H1 (cell line): ENCODE data around the gene FAM181A. TPM values are rescaled to one million over a fixed set of nuclear protein-coding genes. Genes with fewer than 3 reads are reported as not detected.

Experiments used
- CTCF ChIA-PET: fragments of 300-600 bp; sonication (Branson Sonifier 250); formaldehyde crosslinking; loops from one replicate; lab custom pipeline; 2021; ENCODE audit not compliant: partially characterized antibody; lab: Charles Lee
- POLR2A ChIA-PET: fragments of 300-600 bp; sonication (Branson Sonifier 250); formaldehyde crosslinking; loops from one replicate; lab custom pipeline; 2021; ENCODE audit warnings: inconsistent platforms; ENCODE audit not compliant: partially characterized antibody; lab: Charles Lee
- DNase-seq, 2 experiments: peaks; one replicate each; pipeline versions ENCODE4 v3.0.0 to v3.0.0-alpha.2; 2010 to 2022; ENCODE audit warnings: low spot score in 2 of 2, low read depth in 1 of 2, mixed read lengths in 1 of 2
- FAIRE-seq: peaks from 2 replicates; lab custom pipeline; 2011; peaks lifted over from hg19 to GRCh38; lab: Jason Lieb, UNC
- H2AFZ ChIP-seq: 2 replicates; pipeline ENCODE4 v1.8.1; 2012; ENCODE audit warnings: low read length, inconsistent platforms
- H2AK5ac ChIP-seq: 2 replicates; pipeline ENCODE4 v1.6.1; 2013; ENCODE audit warnings: low read depth, low read length
- H2BK120ac ChIP-seq: replicated peaks from 2 replicates; pipeline ENCODE3; 2013; ENCODE audit warnings: low read depth, low read length, inconsistent platforms
- H2BK12ac ChIP-seq: 2 replicates; pipeline ENCODE4 v1.6.1; 2013; ENCODE audit warnings: low read depth, low read length
- H2BK15ac ChIP-seq: 2 replicates; pipeline ENCODE4 v1.6.1; 2013; ENCODE audit warnings: low read length
- H2BK20ac ChIP-seq: 2 replicates; pipeline ENCODE4 v1.6.1; 2013; ENCODE audit warnings: low read length
- H2BK5ac ChIP-seq: 2 replicates; pipeline ENCODE4 v1.6.1; 2013; ENCODE audit warnings: low read depth, low read length
- H3K14ac ChIP-seq: 2 replicates; pipeline ENCODE4 v1.6.1; 2013; ENCODE audit warnings: inconsistent platforms; ENCODE audit not compliant: insufficient read length
- H3K18ac ChIP-seq: 2 replicates; pipeline ENCODE4 v1.6.1; 2013; ENCODE audit warnings: low read length; ENCODE audit errors: extremely low read depth
- H3K23ac ChIP-seq: 2 replicates; pipeline ENCODE4 v1.6.1; 2013; ENCODE audit warnings: inconsistent platforms; ENCODE audit not compliant: insufficient read length
- H3K23me2 ChIP-seq: 2 replicates; pipeline ENCODE4 v1.6.1; 2013; ENCODE audit warnings: low read depth, low read length
- H3K27ac ChIP-seq: 2 replicates; pipeline ENCODE4 v1.6.1; 2011; ENCODE audit warnings: low read depth, low read length, inconsistent platforms
- H3K27me3 ChIP-seq, 4 experiments: replicated peaks in 1 of 4; 1 replicate in 1 of 4; 2 replicates in 3 of 4; pipeline versions ENCODE4 v1.6.1 to v1.8.1; 2011 to 2013; ENCODE audit warnings: low read length in 3 of 4, mild to moderate bottlenecking in 3 of 4, inconsistent platforms in 2 of 4, mixed read lengths in 2 of 4, moderate library complexity in 1 of 4; ENCODE audit not compliant: control insufficient read depth in 3 of 4, insufficient read depth in 3 of 4; ENCODE audit errors: extremely low read depth in 1 of 4
- H3K36me3 ChIP-seq, 4 experiments: 2 replicates each; pipeline versions ENCODE4 v1.6.1 to v1.8.1; 2011 to 2013; ENCODE audit warnings: mild to moderate bottlenecking in 4 of 4, low read length in 3 of 4, moderate library complexity in 2 of 4, control low read depth in 1 of 4, inconsistent platforms in 1 of 4; ENCODE audit not compliant: insufficient read depth in 4 of 4, control insufficient read depth in 2 of 4
- H3K4ac ChIP-seq: replicated peaks from 2 replicates; pipeline ENCODE3; 2013; ENCODE audit warnings: low read length, low read depth, mixed read lengths, inconsistent platforms; ENCODE audit not compliant: insufficient read length
- H3K4me1 ChIP-seq, 4 experiments: replicated peaks in 1 of 4; 1 replicate in 1 of 4; 2 replicates in 3 of 4; pipeline versions ENCODE4 v1.6.1 to v1.8.1; 2011 to 2013; ENCODE audit warnings: low read length in 3 of 4, inconsistent platforms in 2 of 4, mixed read lengths in 1 of 4; ENCODE audit not compliant: insufficient read depth in 4 of 4, control insufficient read depth in 3 of 4
- H3K4me2 ChIP-seq, 2 experiments: 2 replicates each; pipeline versions ENCODE4 v1.6.1 to v1.8.1; 2011 to 2013; ENCODE audit warnings: low read depth in 2 of 2, low read length in 2 of 2, control low read depth in 1 of 2, inconsistent platforms in 1 of 2, mild to moderate bottlenecking in 1 of 2; ENCODE audit not compliant: insufficient read depth in 1 of 2
- H3K4me3 ChIP-seq, 4 experiments: fragments of 200-600, 300-600 bp in 1 of 4; sonication (generic), shearing (Covaris generic), sonication (Bioruptor Twin) in 1 of 4; 2 replicates each; pipeline versions ENCODE4 v1.5.1 to v1.8.1; 2011 to 2016; ENCODE audit warnings: low read length in 4 of 4, low read depth in 3 of 4, control low read depth in 2 of 4, inconsistent platforms in 2 of 4, mild to moderate bottlenecking in 2 of 4, mixed read lengths in 1 of 4, moderate library complexity in 1 of 4; ENCODE audit not compliant: insufficient read depth in 2 of 4; ENCODE audit errors: extremely low read depth in 1 of 4
- H3K56ac ChIP-seq: replicated peaks from 2 replicates; pipeline ENCODE3; 2013; ENCODE audit warnings: low read depth, mild to moderate bottlenecking, mixed read lengths, low read length, inconsistent platforms; ENCODE audit not compliant: insufficient read length
- H3K79me1 ChIP-seq: 2 replicates; pipeline ENCODE4 v1.6.1; 2013; ENCODE audit warnings: low read depth, low read length, control low read depth
- H3K79me2 ChIP-seq, 2 experiments: 2 replicates each; pipeline versions ENCODE4 v1.6.1 to v1.8.1; 2012 to 2013; ENCODE audit warnings: low read length in 2 of 2, mild to moderate bottlenecking in 2 of 2, inconsistent platforms in 1 of 2; ENCODE audit not compliant: insufficient read depth in 2 of 2, control insufficient read depth in 1 of 2
- H3K9ac ChIP-seq, 4 experiments: replicated peaks in 1 of 4; 1 replicate in 1 of 4; 2 replicates in 3 of 4; pipeline versions ENCODE4 v1.6.1 to v1.8.1; 2011 to 2013; ENCODE audit warnings: low read depth in 3 of 4, low read length in 3 of 4, control low read depth in 2 of 4, mild to moderate bottlenecking in 2 of 4, moderate library complexity in 2 of 4, inconsistent platforms in 1 of 4; ENCODE audit errors: extremely low read depth in 1 of 4
- H3K9me3 ChIP-seq, 2 experiments: 2 replicates each; pipeline versions ENCODE4 v1.6.1 to v1.8.1; 2012 to 2013; ENCODE audit warnings: mild to moderate bottlenecking in 2 of 2, moderate library complexity in 2 of 2, control low read depth in 1 of 2, inconsistent platforms in 1 of 2, low read depth in 1 of 2, low read length in 1 of 2, mixed read lengths in 1 of 2; ENCODE audit not compliant: insufficient read depth in 2 of 2
- H4K20me1 ChIP-seq, 2 experiments: replicated peaks in 1 of 2; 2 replicates each; pipeline versions ENCODE3 to v1.8.1; 2011 to 2013; ENCODE audit warnings: inconsistent platforms in 2 of 2, low read length in 2 of 2, mild to moderate bottlenecking in 1 of 2; ENCODE audit not compliant: insufficient read depth in 2 of 2, control insufficient read depth in 1 of 2
- H4K5ac ChIP-seq: 2 replicates; pipeline ENCODE4 v1.6.1; 2013; ENCODE audit warnings: low read length, low read depth, mixed read lengths, inconsistent platforms; ENCODE audit not compliant: insufficient read length
- H4K8ac ChIP-seq: 2 replicates; pipeline ENCODE4 v1.8.0; 2013; ENCODE audit warnings: mild to moderate bottlenecking, moderate library complexity, low read length, inconsistent platforms; ENCODE audit not compliant: insufficient read depth; ENCODE audit errors: extremely low read depth
- H4K91ac ChIP-seq: replicated peaks from 2 replicates; pipeline ENCODE3; 2013; ENCODE audit warnings: low read length, mixed read lengths, inconsistent platforms; ENCODE audit not compliant: insufficient read length
- BCL11A ChIP-seq, 2 experiments: IDR thresholded peaks; one replicate each; pipeline ENCODE4 v1.6.1; 2011; ENCODE audit warnings: low read depth in 2 of 2, low read length in 2 of 2, mild to moderate bottlenecking in 2 of 2
- CTBP2 ChIP-seq: IDR thresholded peaks from 2 replicates; pipeline ENCODE4 v1.7.0; 2011; ENCODE audit warnings: borderline replicate concordance, mild to moderate bottlenecking, moderate library complexity, mixed read lengths, low read length; ENCODE audit not compliant: insufficient read depth, insufficient read length
- GTF2F1 ChIP-seq: IDR thresholded peaks from 2 replicates; pipeline ENCODE4 v1.6.1; 2012; ENCODE audit warnings: low read depth, low read length, improper control_type of control experiment, borderline replicate concordance
- MAFK ChIP-seq: IDR thresholded peaks from 2 replicates; pipeline ENCODE4 v1.6.1; 2012; ENCODE audit warnings: low read depth, mild to moderate bottlenecking, improper control_type of control experiment, low read length
- SIRT6 ChIP-seq: IDR thresholded peaks from one replicate; pipeline ENCODE4 v1.7.1; 2012; ENCODE audit warnings: low read length, inconsistent platforms
- SUZ12 ChIP-seq: fragments of 200-600 bp; sonication (generic); IDR thresholded peaks from 2 replicates; pipeline ENCODE4 v1.6.1; 2012; ENCODE audit warnings: mild to moderate bottlenecking, inconsistent platforms, low read length, moderate library complexity, mixed read lengths
- TAF7 ChIP-seq: optimal IDR thresholded peaks from 2 replicates; pipeline ENCODE3; 2011; ENCODE audit warnings: low read depth, mild to moderate bottlenecking, inconsistent platforms, low read length, moderate library complexity, borderline replicate concordance
- YY1 ChIP-seq: IDR thresholded peaks from 2 replicates; pipeline ENCODE4 v1.6.1; 2011; ENCODE audit warnings: low read depth, mild to moderate bottlenecking, low read length
- ZNF274 ChIP-seq: IDR thresholded peaks from 2 replicates; pipeline ENCODE4 v1.7.0; 2012; ENCODE audit warnings: low read length, borderline replicate concordance; ENCODE audit errors: extremely low read depth
- WGBS, 2 experiments: shearing (Covaris generic) in 1 of 2; methylation state at CpG; one replicate each; pipeline versions ENCODE4 v1.1.6 to v1.1.7; 2013 to 2015; ENCODE audit warnings: low lambda C conversion rate in 2 of 2, mixed read lengths in 2 of 2, inconsistent platforms in 1 of 2, low coverage in 1 of 2, missing lambda C conversion rate in 1 of 2; ENCODE audit not compliant: insufficient replicate concordance in 2 of 2, insufficient coverage in 1 of 2, insufficient read length in 1 of 2; ENCODE audit errors: extremely low coverage in 1 of 2, missing lambda C conversion rate in 1 of 2; 5-methylcytosine and 5-hydroxymethylcytosine counted together
- polyA plus RNA-seq, 7 experiments: library from polyadenylated mRNA; depleted of rRNA in 3 of 7; stranded (reverse) in 5 of 7; unstranded in 2 of 7; fragments of >200 nt in 5 of 7; fragments of 200-250 nt in 2 of 7; gene quantifications; 1 replicate in 5 of 7; 2 replicates in 1 of 7; 4 replicates in 1 of 7; pipeline versions ENCODE4 v1.2.1 to v1.2.3, GENCODE V29; 2011 to 2013; ENCODE audit warnings: missing spikeins in 2 of 7, mixed read lengths in 2 of 7
- total RNA-seq: library from RNA; stranded (reverse); fragmentation: NEBNext Ultra II Directional; extraction: Animal tissue kit (Norgen Biotek cat#: 25700); gene quantifications from 2 replicates; pipeline ENCODE4 v1.2.1, GENCODE V29; 2021
- TF ChIP-seq, protein P1 (sequence below): IDR thresholded peaks from 2 replicates; pipeline ENCODE4 v1.6.1; 2012; ENCODE audit warnings: inconsistent platforms

FAM181A gene
- total and polyA plus RNA-seq, 2 of the 8 experiments (the other 6 are each of a cell fraction or from before 2014, with no cell fraction given) = not detected

- Histone ChIP-seq H3K27me3 (no peaks in the 10 kb centered on the region), H3K9ac (no peak overlapping the region), H4K8ac (no peak overlapping the region), H3K23me2 (no peaks in the 10 kb centered on the region), H3K23ac (no peak overlapping the region), H3K79me2 (no peaks in the 10 kb centered on the region), H2AFZ (no peak overlapping the region), H4K5ac (no peak overlapping the region), H2BK12ac (no peak overlapping the region), H3K9me3 (no peaks in the 10 kb centered on the region), H3K27ac (no peak overlapping the region), H2AK5ac (no peak overlapping the region), H3K36me3 (no peaks in the 10 kb centered on the region; a peak in 1 of 8 replicates), H3K18ac (no peak overlapping the region), H3K79me1 (no peaks in the 10 kb centered on the region), H3K14ac (no peak overlapping the region), H3K4me2 (no peak overlapping the region), H3K4ac (no peak overlapping the region), H3K4me3 (no peak overlapping the region), H2BK5ac (no peak overlapping the region), H4K91ac (no peak overlapping the region), H2BK120ac (no peak overlapping the region), H3K4me1 (peaks cover 0 to 5% (median 2%) of the 10 kb centered on the region in 4 experiments; a peak in 3 of 7 replicates), H2BK15ac (no peak overlapping the region), H4K20me1 (no peaks in the 10 kb centered on the region), H2BK20ac (no peak overlapping the region), H3K56ac (no peak overlapping the region)
- POLR2A ChIA-PET = interaction anchor here (0.7 to 1.9 kb wide), 2 partner anchors 29 to 32 kb away, joined by 3 to 4 read pairs; no protein-coding TSS in a partner anchor
- no peak for DNase-seq
- CTCF ChIA-PET = interaction anchor here (1.1 to 20.5 kb wide), 9 partner anchors 9 to 190 kb away, joined by 3 to 484 read pairs (median 5); partner anchors contain the start of gene CCDC197
- FAIRE-seq = no peak
- 89% methylated on average over 7 of the region's 7 CpGs; no CpG with 5 or more reads in 1 of the 2 experiments for WGBS, 2 experiments
- TF ChIP-seq ZNF274 (no peak), CTBP2 (no peak), SUZ12 (no peak), YY1 (no peak), GTF2F1 (no peak), SIRT6 (no peak), MAFK (no peak), BCL11A (IDR thresholded peaks at IDR 0.05; ENCODE audit: low read depth in 2 of 2, low read length in 2 of 2) (no peak), TAF7 (no peak)
- TF ChIP-seq, protein P1, sequence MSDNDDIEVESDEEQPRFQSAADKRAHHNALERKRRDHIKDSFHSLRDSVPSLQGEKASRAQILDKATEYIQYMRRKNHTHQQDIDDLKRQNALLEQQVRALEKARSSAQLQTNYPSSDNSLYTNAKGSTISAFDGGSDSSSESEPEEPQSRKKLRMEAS = no peak
Observed at GRCh38 chr14:93946541-93947090, 19.5 kb downstream of the FAM181A start.
